Loucy (cell line): ENCODE data around the gene NLRP12.

Experiments
- H2AFZ ChIP-seq: fragments of 200-600 bp; sonication (generic); 2 replicates; pipeline ENCODE4 v1.6.0; 2016; ENCODE audit warnings: antibody characterized with exemption, mild to moderate bottlenecking, low read length, moderate library complexity
- H3F3A ChIP-seq: fragments of 200-600 bp; 2 replicates; pipeline ENCODE4 v1.6.0; 2016; ENCODE audit warnings: antibody characterized with exemption, low read depth, mild to moderate bottlenecking
- H3K27me3 ChIP-seq: fragments of 200-600 bp; sonication (generic); 2 replicates; pipeline ENCODE4 v1.6.1; 2014; ENCODE audit warnings: low read length, mild to moderate bottlenecking; ENCODE audit not compliant: insufficient read depth, poor library complexity, severe bottlenecking
- H3K36me3 ChIP-seq: fragments of 200-600 bp; sonication (generic); 2 replicates; pipeline ENCODE4 v1.6.1; 2016; ENCODE audit warnings: low read length; ENCODE audit not compliant: insufficient read depth
- H3K4me1 ChIP-seq: fragments of 200-600 bp; sonication (generic); 2 replicates; pipeline ENCODE4 v1.5.1; 2014; ENCODE audit warnings: low read length, mild to moderate bottlenecking; ENCODE audit not compliant: insufficient read depth, poor library complexity, severe bottlenecking
- H3K4me2 ChIP-seq: fragments of 200-600 bp; sonication (generic); 2 replicates; pipeline ENCODE4 v1.6.0; 2014; ENCODE audit warnings: antibody characterized with exemption, low read length, low read depth, mild to moderate bottlenecking; ENCODE audit not compliant: poor library complexity, severe bottlenecking
- H3K4me3 ChIP-seq: fragments of 200-600 bp; sonication (generic); 2 replicates; pipeline ENCODE4 v1.5.1; 2014; ENCODE audit warnings: low read length, mild to moderate bottlenecking, mixed read lengths; ENCODE audit not compliant: poor library complexity, severe bottlenecking
- H3K79me2 ChIP-seq: fragments of 200-600 bp; sonication (generic); 2 replicates; pipeline ENCODE4 v1.6.1; 2014; ENCODE audit warnings: low read length; ENCODE audit not compliant: insufficient read depth
- H3K9ac ChIP-seq: fragments of 200-600 bp; sonication (generic); 2 replicates; pipeline ENCODE4 v1.6.0; 2014; ENCODE audit warnings: mild to moderate bottlenecking, low read depth, low read length, moderate library complexity; ENCODE audit not compliant: poor library complexity, severe bottlenecking
- H3K9me2 ChIP-seq: fragments of 200-600 bp; sonication (generic); replicated peaks from 2 replicates; pipeline ENCODE4 v1.6.1; 2016; ENCODE audit warnings: low read depth, low read length, mixed read lengths
- H3K9me3 ChIP-seq: fragments of 200-600 bp; sonication (generic); 2 replicates; pipeline ENCODE4 v1.6.1; 2014; ENCODE audit warnings: mild to moderate bottlenecking, antibody characterized with exemption, low read length, low read depth; ENCODE audit not compliant: insufficient read depth
- H4K20me1 ChIP-seq: fragments of 200-600 bp; sonication (generic); 2 replicates; pipeline ENCODE4 v1.6.0; 2014; ENCODE audit warnings: antibody characterized with exemption, low read length, mild to moderate bottlenecking; ENCODE audit not compliant: insufficient read depth, poor library complexity, severe bottlenecking
- CTCF ChIP-seq: fragments of 200-600 bp; sonication (generic); conservative IDR thresholded peaks from 2 replicates; pipeline ENCODE4 v1.5.1; 2014; ENCODE audit warnings: mild to moderate bottlenecking, antibody characterized with exemption, low read length
- EZH2phosphoT487 ChIP-seq: fragments of 200-600 bp; IDR thresholded peaks from 2 replicates; pipeline ENCODE4 v1.6.1; 2018; ENCODE audit warnings: antibody characterized with exemption, mild to moderate bottlenecking, moderate library complexity, borderline replicate concordance

NLRP12 gene

DNA sequence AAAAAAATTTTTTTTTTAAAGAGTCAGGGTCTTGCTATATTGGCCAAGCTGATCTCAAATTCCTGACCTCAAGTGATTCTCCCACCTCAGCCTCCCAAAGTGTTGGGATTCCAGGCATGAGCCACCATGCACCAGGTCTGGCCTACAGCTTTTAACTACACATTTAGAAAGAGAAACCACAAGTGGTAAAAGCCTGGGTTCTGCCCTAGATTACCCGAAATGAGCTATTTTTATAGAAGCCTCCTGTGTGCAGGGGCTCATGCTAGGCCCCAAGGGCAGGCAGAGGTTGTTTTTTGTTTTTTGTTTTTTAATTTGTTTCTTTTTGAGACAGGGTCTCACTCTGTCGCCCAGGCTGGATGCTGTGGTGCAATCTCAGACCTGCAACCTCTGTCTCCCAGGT, 29.6 kb upstream of the NLRP12 start:
- Histone ChIP-seq H3K79me2 (no peaks in the 10 kb centered on the region), H3K27me3 (no peaks in the 10 kb centered on the region), H3K4me2 (no peak overlapping the region), H3F3A (no peaks in the 10 kb centered on the region), H3K4me3 (no peak overlapping the region), H3K9me2 (no peaks in the 10 kb centered on the region), H4K20me1 (no peaks in the 10 kb centered on the region), H3K9ac (no peak overlapping the region), H2AFZ (no peak overlapping the region), H3K9me3 (no peaks in the 10 kb centered on the region), H3K36me3 (no peaks in the 10 kb centered on the region), H3K4me1 (no peaks in the 10 kb centered on the region)
- TF ChIP-seq EZH2phosphoT487 (no peak), CTCF (no peak)

DNA sequence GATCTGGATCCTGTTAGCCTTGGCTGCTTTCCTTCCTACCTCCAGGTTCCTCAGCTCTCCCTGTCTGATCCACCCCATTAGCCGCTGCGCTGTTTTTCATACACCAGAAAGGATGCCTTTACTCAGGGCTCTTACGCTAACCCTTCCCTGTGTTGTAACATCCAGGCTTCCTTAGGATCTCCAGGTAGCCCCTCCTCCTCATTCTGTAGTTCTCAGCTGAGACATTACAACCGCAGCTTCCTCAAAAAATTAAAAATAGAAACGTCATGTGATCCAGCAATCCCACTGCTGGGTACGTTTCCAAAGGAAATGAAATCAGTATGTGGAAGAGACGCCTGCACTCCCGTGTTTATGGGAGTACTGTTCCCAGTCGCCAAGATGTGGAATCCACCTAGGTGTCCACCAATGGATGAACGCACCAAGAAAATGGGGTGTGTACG, 25.1 kb upstream of the NLRP12 start:
- no peak for TF ChIP-seq CTCF
- TF ChIP-seq EZH2phosphoT487, result no peak

DNA sequence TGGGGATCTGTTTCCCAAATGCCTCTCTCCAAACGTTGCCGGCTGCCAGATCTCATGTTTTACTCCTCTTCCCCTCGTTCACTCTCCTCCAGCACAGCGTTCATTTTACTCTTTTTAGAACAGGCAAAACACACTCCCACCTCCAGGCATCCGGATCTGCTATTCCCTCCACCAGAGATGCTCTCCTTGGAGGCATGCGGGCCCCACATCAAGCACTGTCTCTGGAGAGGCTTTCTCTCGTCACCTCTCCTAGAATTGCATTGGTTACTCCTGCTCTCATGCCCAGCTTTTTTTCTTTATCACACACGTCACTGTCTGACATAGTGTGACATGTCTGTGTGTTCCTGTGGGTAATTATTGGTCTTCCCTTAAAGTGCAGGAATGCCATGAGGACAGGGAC, 23.4 kb upstream of the NLRP12 start:
- H3K9me3 ChIP-seq, result no peaks in the 10 kb centered on the region
- no peaks in the 10 kb centered on the region for H3F3A ChIP-seq
- H4K20me1 ChIP-seq, result no peaks in the 10 kb centered on the region
- H3K4me3 ChIP-seq, result no peak overlapping the region
- no peaks in the 10 kb centered on the region for H3K79me2 ChIP-seq
- H2AFZ ChIP-seq, result no peak overlapping the region
- no peaks in the 10 kb centered on the region for H3K36me3 ChIP-seq
- H3K27me3 ChIP-seq, result no peaks in the 10 kb centered on the region
- no peaks in the 10 kb centered on the region for H3K9me2 ChIP-seq
- no peaks in the 10 kb centered on the region for H3K4me1 ChIP-seq
- no peak for TF ChIP-seq CTCF
- TF ChIP-seq EZH2phosphoT487, result no peak
- H3K9ac ChIP-seq, result no peak overlapping the region
- no peak overlapping the region for H3K4me2 ChIP-seq

More for the DNA sequence above, 25.1 kb upstream of the NLRP12 start:
- Histone ChIP-seq H4K20me1 (no peaks in the 10 kb centered on the region), H3K9me3 (no peaks in the 10 kb centered on the region), H3K4me1 (no peaks in the 10 kb centered on the region), H3K27me3 (no peaks in the 10 kb centered on the region), H3K9ac (no peak overlapping the region), H3K4me2 (no peak overlapping the region), H3F3A (no peaks in the 10 kb centered on the region), H3K4me3 (no peak overlapping the region), H3K9me2 (no peaks in the 10 kb centered on the region), H2AFZ (no peak overlapping the region), H3K79me2 (no peaks in the 10 kb centered on the region), H3K36me3 (no peaks in the 10 kb centered on the region)
